ENCODE results near the gene SCEL.
A peak's percentile ranks its signal among the peaks of the same experiment; 100 is the strongest.

Gene SCEL

GRCh38 chr13:77507931-77508776 is 27.4 kb upstream of the SCEL start (continued):
- TF ChIP-seq ZNF596 (tag by site-specific recombination; IDR thresholded peaks at IDR 0.05) (no peak), ZNF223 (tag by site-specific recombination; IDR thresholded peaks at IDR 0.05) (no peak), SETDB1 (IDR thresholded peaks at IDR 0.05; ENCODE audit: insufficient read length, low read length) (no peak), ZNF24 (tag by site-specific recombination; IDR thresholded peaks at IDR 0.05) (peak; percentile 41; the same call in 1 of the 2 replicates), ZNF26 (tag by site-specific recombination; IDR thresholded peaks at IDR 0.05) (no peak), ZNF169 (tag by site-specific recombination; IDR thresholded peaks at IDR 0.05) (no peak), ZNF394 (tag by site-specific recombination; IDR thresholded peaks at IDR 0.05; ENCODE audit: borderline replicate concordance) (peak; percentile 63), ZNF843 (tag by site-specific recombination; IDR thresholded peaks at IDR 0.05) (peak; percentile 57), WT1 (tag by site-specific recombination; IDR thresholded peaks at IDR 0.05) (0 out of 2 replicates have a peak, but pooled peaks have one; percentile 44), ZNF792 (tag by site-specific recombination; IDR thresholded peaks at IDR 0.05) (no peak), KLF10 (tag by site-specific recombination; IDR thresholded peaks at IDR 0.05) (peak; percentile 42; the same call in 1 of the 2 replicates), ZNF558 (tag by site-specific recombination; IDR thresholded peaks at IDR 0.05) (peak; percentile 65), ZNF138 (tag by site-specific recombination; IDR thresholded peaks at IDR 0.05; ENCODE audit: borderline replicate concordance) (no peak), SP7 (tag by site-specific recombination; IDR thresholded peaks at IDR 0.05) (peak; percentile 97), ZBTB48 (tag by site-specific recombination; IDR thresholded peaks at IDR 0.05) (no peak), RBAK (tag by site-specific recombination; IDR thresholded peaks at IDR 0.05) (no peak), ZNF521 (tag by site-specific recombination; IDR thresholded peaks at IDR 0.05) (no peak), ZNF350 (tag by site-specific recombination; IDR thresholded peaks at IDR 0.05) (no peak), ZNF112 (tag by site-specific recombination; IDR thresholded peaks at IDR 0.05) (no peak), ZSCAN30 (tag by site-specific recombination; IDR thresholded peaks at IDR 0.05) (no peak), ZFP3 (tag by site-specific recombination; IDR thresholded peaks at IDR 0.05; ENCODE audit: low read depth) (no peak), ZNF654 (tag by site-specific recombination; IDR thresholded peaks at IDR 0.05; ENCODE audit: low read depth) (no peak; the same call in 1 of the 2 replicates), MEIS1 (CRISPR knock-in tag; IDR thresholded peaks at IDR 0.05; ENCODE audit: borderline replicate concordance) (no peak), KLF16 (tag by site-specific recombination; IDR thresholded peaks at IDR 0.05) (no peak), ZNF777 (tag by site-specific recombination; IDR thresholded peaks at IDR 0.05; ENCODE audit: borderline replicate concordance) (no peak), SALL2 (tag by site-specific recombination; IDR thresholded peaks at IDR 0.05; ENCODE audit: borderline replicate concordance) (no peak), ZNF19 (tag by site-specific recombination; IDR thresholded peaks at IDR 0.05; ENCODE audit: low read depth) (no peak), ZNF324 (tag by site-specific recombination; IDR thresholded peaks at IDR 0.05) (peak; percentile 48; the same call in 1 of the 2 replicates), ZNF146 (tag by site-specific recombination; IDR thresholded peaks at IDR 0.05) (no peak)
- TF ChIP-seq, protein P1, sequence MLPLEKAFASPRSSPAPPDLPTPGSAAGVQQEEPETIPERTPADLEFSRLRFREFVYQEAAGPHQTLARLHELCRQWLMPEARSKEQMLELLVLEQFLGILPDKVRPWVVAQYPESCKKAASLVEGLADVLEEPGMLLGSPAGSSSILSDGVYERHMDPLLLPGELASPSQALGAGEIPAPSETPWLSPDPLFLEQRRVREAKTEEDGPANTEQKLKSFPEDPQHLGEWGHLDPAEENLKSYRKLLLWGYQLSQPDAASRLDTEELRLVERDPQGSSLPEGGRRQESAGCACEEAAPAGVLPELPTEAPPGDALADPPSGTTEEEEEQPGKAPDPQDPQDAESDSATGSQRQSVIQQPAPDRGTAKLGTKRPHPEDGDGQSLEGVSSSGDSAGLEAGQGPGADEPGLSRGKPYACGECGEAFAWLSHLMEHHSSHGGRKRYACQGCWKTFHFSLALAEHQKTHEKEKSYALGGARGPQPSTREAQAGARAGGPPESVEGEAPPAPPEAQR (tag by site-specific recombination; IDR thresholded peaks at IDR 0.05): no peak
- TF ChIP-seq, protein P2, sequence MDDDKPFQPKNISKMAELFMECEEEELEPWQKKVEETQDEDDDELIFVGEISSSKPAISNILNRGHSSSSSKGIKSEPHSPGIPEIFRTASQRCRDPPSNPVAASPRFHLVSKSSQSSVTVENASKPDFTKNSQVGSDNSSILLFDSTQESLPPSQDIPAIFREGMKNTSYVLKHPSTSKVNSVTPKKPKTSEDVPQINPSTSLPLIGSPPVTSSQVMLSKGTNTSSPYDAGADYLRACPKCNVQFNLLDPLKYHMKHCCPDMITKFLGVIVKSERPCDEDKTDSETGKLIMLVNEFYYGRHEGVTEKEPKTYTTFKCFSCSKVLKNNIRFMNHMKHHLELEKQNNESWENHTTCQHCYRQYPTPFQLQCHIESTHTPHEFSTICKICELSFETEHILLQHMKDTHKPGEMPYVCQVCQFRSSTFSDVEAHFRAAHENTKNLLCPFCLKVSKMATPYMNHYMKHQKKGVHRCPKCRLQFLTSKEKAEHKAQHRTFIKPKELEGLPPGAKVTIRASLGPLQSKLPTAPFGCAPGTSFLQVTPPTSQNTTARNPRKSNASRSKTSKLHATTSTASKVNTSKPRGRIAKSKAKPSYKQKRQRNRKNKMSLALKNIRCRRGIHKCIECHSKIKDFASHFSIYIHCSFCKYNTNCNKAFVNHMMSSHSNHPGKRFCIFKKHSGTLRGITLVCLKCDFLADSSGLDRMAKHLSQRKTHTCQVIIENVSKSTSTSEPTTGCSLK (tag by site-specific recombination; IDR thresholded peaks at IDR 0.05): no peak
- TF ChIP-seq, protein P3, sequence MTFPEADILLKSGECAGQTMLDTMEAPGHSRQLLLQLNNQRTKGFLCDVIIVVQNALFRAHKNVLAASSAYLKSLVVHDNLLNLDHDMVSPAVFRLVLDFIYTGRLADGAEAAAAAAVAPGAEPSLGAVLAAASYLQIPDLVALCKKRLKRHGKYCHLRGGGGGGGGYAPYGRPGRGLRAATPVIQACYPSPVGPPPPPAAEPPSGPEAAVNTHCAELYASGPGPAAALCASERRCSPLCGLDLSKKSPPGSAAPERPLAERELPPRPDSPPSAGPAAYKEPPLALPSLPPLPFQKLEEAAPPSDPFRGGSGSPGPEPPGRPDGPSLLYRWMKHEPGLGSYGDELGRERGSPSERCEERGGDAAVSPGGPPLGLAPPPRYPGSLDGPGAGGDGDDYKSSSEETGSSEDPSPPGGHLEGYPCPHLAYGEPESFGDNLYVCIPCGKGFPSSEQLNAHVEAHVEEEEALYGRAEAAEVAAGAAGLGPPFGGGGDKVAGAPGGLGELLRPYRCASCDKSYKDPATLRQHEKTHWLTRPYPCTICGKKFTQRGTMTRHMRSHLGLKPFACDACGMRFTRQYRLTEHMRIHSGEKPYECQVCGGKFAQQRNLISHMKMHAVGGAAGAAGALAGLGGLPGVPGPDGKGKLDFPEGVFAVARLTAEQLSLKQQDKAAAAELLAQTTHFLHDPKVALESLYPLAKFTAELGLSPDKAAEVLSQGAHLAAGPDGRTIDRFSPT (tag by site-specific recombination; IDR thresholded peaks at IDR 0.05): peak; percentile 60
- TF ChIP-seq, protein P4, sequence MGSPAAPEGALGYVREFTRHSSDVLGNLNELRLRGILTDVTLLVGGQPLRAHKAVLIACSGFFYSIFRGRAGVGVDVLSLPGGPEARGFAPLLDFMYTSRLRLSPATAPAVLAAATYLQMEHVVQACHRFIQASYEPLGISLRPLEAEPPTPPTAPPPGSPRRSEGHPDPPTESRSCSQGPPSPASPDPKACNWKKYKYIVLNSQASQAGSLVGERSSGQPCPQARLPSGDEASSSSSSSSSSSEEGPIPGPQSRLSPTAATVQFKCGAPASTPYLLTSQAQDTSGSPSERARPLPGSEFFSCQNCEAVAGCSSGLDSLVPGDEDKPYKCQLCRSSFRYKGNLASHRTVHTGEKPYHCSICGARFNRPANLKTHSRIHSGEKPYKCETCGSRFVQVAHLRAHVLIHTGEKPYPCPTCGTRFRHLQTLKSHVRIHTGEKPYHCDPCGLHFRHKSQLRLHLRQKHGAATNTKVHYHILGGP (tag by site-specific recombination; IDR thresholded peaks at IDR 0.05): no peak
